ENCODE data around the gene LRRC61. TPM values are rescaled to one million over a fixed set of nuclear protein-coding genes. Genes with fewer than 3 reads are reported as not detected.

Gene LRRC61
- total and polyA plus RNA-seq, 2 of the 13 experiments (the other 11 are each of a cell fraction or from before 2014, with no cell fraction given) = 33.0 to 34.8 TPM

DNA sequence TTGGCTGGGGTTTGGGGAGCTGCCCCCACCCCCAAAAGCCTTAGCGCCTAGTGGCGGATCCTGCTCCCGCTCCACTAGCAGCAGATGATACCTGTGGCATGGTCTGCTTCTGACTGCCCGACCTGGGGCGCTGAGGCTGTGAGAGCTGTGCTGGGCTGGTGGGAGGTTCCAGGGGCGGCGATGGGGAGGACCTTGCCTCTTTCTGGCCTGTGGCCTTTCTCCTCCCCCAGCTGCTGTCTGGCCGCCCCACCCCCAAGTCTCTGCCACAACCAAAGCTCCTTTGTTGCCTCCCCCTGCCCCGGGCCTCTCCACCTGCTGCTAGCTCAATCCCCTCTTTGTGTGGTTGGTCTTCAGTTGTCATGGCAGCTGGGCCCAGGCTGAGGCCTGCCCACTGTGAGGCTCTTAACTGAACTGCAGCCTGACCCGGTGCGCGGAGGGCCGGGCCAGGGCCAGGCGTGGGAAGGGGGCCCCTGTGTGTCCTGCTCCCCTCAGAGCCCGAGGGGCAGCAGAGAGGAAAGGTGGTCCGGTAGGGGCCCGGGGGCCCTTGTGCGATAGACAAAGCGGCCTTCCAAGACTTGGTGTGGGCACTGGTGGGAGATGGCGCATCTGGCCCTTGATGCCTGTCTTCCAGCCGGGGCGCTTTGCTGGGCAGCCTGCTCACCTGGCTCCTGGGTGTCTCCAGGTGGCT, 60.7 kb downstream of the LRRC61 start (continued):
- TF ChIP-seq, protein P1, sequence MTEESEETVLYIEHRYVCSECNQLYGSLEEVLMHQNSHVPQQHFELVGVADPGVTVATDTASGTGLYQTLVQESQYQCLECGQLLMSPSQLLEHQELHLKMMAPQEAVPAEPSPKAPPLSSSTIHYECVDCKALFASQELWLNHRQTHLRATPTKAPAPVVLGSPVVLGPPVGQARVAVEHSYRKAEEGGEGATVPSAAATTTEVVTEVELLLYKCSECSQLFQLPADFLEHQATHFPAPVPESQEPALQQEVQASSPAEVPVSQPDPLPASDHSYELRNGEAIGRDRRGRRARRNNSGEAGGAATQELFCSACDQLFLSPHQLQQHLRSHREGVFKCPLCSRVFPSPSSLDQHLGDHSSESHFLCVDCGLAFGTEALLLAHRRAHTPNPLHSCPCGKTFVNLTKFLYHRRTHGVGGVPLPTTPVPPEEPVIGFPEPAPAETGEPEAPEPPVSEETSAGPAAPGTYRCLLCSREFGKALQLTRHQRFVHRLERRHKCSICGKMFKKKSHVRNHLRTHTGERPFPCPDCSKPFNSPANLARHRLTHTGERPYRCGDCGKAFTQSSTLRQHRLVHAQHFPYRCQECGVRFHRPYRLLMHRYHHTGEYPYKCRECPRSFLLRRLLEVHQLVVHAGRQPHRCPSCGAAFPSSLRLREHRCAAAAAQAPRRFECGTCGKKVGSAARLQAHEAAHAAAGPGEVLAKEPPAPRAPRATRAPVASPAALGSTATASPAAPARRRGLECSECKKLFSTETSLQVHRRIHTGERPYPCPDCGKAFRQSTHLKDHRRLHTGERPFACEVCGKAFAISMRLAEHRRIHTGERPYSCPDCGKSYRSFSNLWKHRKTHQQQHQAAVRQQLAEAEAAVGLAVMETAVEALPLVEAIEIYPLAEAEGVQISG (CRISPR knock-in tag; IDR thresholded peaks at IDR 0.05) = peak; percentile 78
- peak; percentile 69 for TF ChIP-seq U2AF1 (optimal IDR thresholded peaks at IDR 0.05; ENCODE audit: low read depth, low read length)
- peak; percentile 93 for TF ChIP-seq ZNF136 (CRISPR knock-in tag; IDR thresholded peaks at IDR 0.05; ENCODE audit: low read depth)
- TF ChIP-seq, protein P2, sequence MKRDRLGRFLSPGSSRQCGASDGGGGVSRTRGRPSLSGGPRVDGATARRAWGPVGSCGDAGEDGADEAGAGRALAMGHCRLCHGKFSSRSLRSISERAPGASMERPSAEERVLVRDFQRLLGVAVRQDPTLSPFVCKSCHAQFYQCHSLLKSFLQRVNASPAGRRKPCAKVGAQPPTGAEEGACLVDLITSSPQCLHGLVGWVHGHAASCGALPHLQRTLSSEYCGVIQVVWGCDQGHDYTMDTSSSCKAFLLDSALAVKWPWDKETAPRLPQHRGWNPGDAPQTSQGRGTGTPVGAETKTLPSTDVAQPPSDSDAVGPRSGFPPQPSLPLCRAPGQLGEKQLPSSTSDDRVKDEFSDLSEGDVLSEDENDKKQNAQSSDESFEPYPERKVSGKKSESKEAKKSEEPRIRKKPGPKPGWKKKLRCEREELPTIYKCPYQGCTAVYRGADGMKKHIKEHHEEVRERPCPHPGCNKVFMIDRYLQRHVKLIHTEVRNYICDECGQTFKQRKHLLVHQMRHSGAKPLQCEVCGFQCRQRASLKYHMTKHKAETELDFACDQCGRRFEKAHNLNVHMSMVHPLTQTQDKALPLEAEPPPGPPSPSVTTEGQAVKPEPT (CRISPR knock-in tag; IDR thresholded peaks at IDR 0.05; ENCODE audit: low read depth) = no peak
- peak; percentile 35 for TF ChIP-seq HNRNPH1 (optimal IDR thresholded peaks at IDR 0.05; ENCODE audit: low read depth, low read length)
- peak; percentile 59; the same call in 1 of the 2 replicates for TF ChIP-seq HNF4G (IDR thresholded peaks at IDR 0.05; ENCODE audit: borderline replicate concordance, low read depth, low read length)
- no peak for TF ChIP-seq HNF4G (CRISPR knock-in tag; IDR thresholded peaks at IDR 0.05; ENCODE audit: borderline replicate concordance, low read depth)
- no peak for TF ChIP-seq PRDM4 (CRISPR knock-in tag; IDR thresholded peaks at IDR 0.05; ENCODE audit: borderline replicate concordance)
- TF ChIP-seq TBL1XR1 (IDR thresholded peaks at IDR 0.05; ENCODE audit: borderline replicate concordance, low read length, partially characterized antibody) = peak; percentile 71
- TF ChIP-seq, protein P3, sequence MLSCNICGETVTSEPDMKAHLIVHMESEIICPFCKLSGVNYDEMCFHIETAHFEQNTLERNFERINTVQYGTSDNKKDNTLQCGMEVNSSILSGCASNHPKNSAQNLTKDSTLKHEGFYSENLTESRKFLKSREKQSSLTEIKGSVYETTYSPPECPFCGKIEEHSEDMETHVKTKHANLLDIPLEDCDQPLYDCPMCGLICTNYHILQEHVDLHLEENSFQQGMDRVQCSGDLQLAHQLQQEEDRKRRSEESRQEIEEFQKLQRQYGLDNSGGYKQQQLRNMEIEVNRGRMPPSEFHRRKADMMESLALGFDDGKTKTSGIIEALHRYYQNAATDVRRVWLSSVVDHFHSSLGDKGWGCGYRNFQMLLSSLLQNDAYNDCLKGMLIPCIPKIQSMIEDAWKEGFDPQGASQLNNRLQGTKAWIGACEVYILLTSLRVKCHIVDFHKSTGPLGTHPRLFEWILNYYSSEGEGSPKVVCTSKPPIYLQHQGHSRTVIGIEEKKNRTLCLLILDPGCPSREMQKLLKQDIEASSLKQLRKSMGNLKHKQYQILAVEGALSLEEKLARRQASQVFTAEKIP (CRISPR knock-in tag; IDR thresholded peaks at IDR 0.05; ENCODE audit: borderline replicate concordance) = no peak
- peak; percentile 93; the same call in 1 of the 2 replicates for TF ChIP-seq RFXAP (CRISPR knock-in tag; IDR thresholded peaks at IDR 0.05; ENCODE audit: borderline replicate concordance)
- 0 out of 2 replicates have a peak, but pooled peaks have one; percentile 22 for TF ChIP-seq ZNF12 (CRISPR knock-in tag; IDR thresholded peaks at IDR 0.05)
- TF ChIP-seq AKAP8 (CRISPR knock-in tag; IDR thresholded peaks at IDR 0.05) = peak; percentile 95
- peak; percentile 85 for TF ChIP-seq ZFP91 (CRISPR knock-in tag; IDR thresholded peaks at IDR 0.05; ENCODE audit: borderline replicate concordance)
- peak; percentile 63 for TF ChIP-seq NR2C2 (CRISPR knock-in tag; IDR thresholded peaks at IDR 0.05; ENCODE audit: borderline replicate concordance)

All from HepG2 (cell line).